UCSD-AML1 (cell line): ENCODE data around the gene EIF3J.
"Not testable (repeated sequence)": the region's sequence is repeated elsewhere in the genome, so short reads cannot be mapped to it uniquely, and the experiment has no call there.

ENCODE experiments used
- DNase-seq: peaks from one replicate; lab custom pipeline; 2025; ENCODE audit not compliant: unreplicated experiment; lab: John Stamatoyannopoulos, UW

The EIF3J gene

DNA sequence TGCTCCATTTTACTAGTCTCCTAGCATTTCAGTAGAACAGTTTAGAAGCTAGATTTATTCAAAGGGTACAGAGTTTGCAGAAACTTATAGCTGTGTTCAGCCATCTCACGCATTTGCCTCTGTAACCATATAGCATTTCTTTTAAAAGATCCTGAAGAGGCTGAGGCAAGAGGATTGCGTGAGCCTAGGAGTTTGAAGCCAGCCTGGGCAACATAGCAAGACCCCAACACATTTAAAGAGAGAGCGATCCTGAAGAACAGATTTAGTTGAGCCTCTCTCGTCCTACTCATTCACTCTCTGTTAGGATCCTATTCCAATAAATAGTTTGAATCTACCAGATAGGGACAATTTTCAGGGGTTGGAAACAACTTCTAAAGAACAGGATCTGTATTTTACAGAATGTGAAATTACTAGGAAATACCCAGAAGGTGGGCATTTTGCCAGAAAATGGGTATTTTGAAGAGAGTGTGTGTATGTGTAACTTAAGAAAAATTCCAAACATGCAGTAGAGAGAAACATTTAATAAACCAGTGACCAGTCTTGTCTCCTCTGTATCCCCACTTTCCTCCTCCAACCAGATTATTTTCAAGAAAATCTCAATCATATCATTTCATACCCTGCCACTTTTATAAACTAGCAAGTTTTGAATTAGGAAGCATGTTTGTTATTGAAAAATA is 4.5 kb downstream of the EIF3J start:
- no peak for DNase-seq

DNA sequence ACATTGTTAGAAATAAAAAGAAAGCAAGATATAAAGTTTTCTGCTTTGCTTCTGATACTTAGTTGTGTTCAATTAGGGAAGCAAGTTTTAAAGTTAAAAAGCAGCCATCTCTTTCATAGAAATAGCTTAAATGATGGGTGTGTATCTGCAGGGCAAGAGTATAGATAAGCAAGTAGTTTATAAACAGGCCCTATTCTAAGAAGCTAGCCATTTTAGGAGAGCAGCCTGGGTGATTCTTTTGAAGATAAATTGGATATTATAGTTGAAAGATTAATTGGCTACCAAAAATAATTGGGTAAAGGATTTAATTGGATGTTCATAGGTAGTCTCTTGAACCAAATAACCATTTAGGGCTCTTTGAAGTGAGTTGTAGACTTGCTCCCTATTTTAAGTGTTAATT is 5.6 kb downstream of the EIF3J start:
- no peak for DNase-seq

DNA sequence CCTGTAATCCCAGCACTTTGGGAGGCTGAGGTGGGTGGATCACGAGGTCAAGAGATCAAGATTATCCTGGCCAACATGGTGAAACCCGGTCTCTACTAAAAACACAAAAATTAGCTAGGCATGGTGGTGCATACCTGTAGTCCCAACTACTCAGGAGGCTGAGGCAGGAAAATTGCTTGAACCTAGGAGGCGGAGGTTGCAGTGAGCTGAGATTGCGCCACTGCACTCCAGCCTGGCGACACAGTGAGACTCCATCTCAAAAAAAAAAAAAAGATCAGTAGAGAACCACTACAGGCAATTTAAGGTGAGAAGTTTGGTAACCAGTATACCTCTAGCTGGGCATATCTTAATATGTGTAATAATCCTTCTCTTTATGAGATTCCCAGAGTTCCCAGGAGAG is 7.8 kb downstream of the EIF3J start:
- not testable (repeated sequence) for DNase-seq

GRCh38 chr15:44545913-44546802 is 9.2 kb downstream of the EIF3J start:
- no peak for DNase-seq

GRCh38 chr15:44549152-44549551 is 12.2 kb downstream of the EIF3J start:
- DNase-seq = not testable (repeated sequence)

- no peak for DNase-seq
These were observed 13.3 kb downstream of the EIF3J start for GRCh38 chr15:44550256-44550655.

- DNase-seq = no peak
These were observed 13.8 kb downstream of the EIF3J start for GRCh38 chr15:44550734-44551133.

GRCh38 chr15:44554934-44555723 is 18.2 kb downstream of the EIF3J start:
- DNase-seq = no peak

DNA sequence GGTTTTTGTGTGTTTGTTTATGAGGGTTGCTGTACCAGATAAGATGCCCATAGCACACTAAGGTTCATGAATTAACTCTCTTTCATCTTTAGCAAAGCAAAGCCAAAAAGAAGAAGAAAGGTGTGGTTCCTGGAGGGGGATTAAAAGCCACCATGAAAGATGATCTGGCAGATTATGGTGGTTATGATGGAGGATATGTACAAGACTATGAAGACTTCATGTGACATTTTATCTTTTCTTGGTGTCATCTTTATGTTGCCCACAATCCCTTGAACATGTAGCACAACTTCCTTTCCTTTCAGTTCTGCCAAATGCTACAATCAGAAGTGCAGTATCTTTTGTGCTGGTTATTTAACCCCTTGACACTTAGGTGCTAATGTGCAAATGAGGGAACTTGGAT is 24.0 kb downstream of the EIF3J start:
- not testable (repeated sequence) for DNase-seq

GRCh38 chr15:44565387-44566154 is 28.6 kb downstream of the EIF3J start:
- DNase-seq = no peak

GRCh38 chr15:44566155-44566540 is 29.2 kb downstream of the EIF3J start:
- DNase-seq = no peak

- DNase-seq = no peak
These were observed 31.4 kb downstream of the EIF3J start for GRCh38 chr15:44568338-44568737.

DNA sequence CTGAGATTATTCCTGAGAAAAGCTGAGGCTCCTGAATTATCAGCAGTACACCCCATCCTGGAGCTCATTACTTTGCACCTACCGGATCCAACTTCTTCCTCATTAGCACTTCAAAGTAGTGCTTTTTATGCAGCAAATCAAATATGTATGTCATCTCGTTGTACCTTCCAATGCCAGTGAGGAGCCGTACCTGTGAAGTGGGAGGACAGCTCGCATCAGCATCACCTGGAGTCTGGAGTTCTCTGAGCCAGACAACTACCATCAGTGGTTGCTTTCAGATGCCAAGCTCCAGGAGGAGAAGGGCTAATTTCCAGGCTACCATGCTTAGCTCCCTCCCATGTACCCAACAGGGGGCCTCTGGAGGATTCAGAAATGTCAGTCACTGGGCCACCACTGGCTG is 32.4 kb downstream of the EIF3J start:
- no peak for DNase-seq

GRCh38 chr15:44570361-44570760 is 33.4 kb downstream of the EIF3J start:
- DNase-seq = no peak

- no peak for DNase-seq
These were observed 36.4 kb downstream of the EIF3J start for GRCh38 chr15:44573386-44573785.

DNA sequence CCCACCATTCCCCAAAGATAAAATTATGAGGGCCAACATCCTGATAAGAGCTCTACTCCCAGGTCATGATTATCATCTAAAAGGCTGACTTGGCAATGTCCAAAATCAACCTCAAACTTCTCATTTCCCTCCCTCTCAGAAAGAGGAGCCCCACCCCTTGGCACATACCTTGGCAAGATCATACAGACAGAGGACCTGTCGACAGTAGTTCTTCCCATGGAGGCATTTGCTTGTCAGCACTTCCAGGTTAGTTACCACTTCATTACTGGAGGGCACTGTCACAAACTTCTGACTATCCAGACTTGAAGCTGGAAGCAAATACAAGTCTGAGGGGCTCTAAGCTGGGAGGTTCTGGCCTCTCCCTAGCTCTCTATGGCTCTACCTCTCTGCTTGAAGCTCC is 37.8 kb downstream of the EIF3J start:
- no peak for DNase-seq

GRCh38 chr15:44580105-44580504 is 43.2 kb downstream of the EIF3J start:
- no peak for DNase-seq

- DNase-seq = peak; percentile 59
These were observed 47.3 kb downstream of the EIF3J start for GRCh38 chr15:44584162-44584749.

- no peak for DNase-seq
These were observed 48.7 kb downstream of the EIF3J start for GRCh38 chr15:44585633-44586032.

- DNase-seq = no peak
These were observed 51.6 kb downstream of the EIF3J start for GRCh38 chr15:44588541-44588940.
